Glutamatergic neuron (in vitro differentiated cells): ENCODE results near the gene AGBL4. TPM values are rescaled to one million over a fixed set of nuclear protein-coding genes. Genes with fewer than 3 reads are reported as not detected.

Experiments used
- DNase-seq: peaks from one replicate; pipeline ENCODE4 v3.0.0; 2022
- H3K27ac Mint-ChIP-seq: one replicate; pipeline ENCODE4 v1.8.0; 2020; ENCODE audit warnings: mild to moderate bottlenecking, mixed read lengths, inconsistent platforms; ENCODE audit not compliant: unreplicated experiment
- H3K27me3 Mint-ChIP-seq: one replicate; pipeline ENCODE4 v1.8.0; 2020; ENCODE audit warnings: mild to moderate bottlenecking, moderate library complexity, mixed read lengths, inconsistent platforms; ENCODE audit not compliant: unreplicated experiment
- H3K36me3 Mint-ChIP-seq: one replicate; pipeline ENCODE4 v1.8.0; 2020; ENCODE audit warnings: mild to moderate bottlenecking, mixed read lengths, inconsistent platforms; ENCODE audit not compliant: unreplicated experiment
- H3K4me1 Mint-ChIP-seq: one replicate; pipeline ENCODE4 v1.8.0; 2020; ENCODE audit warnings: mild to moderate bottlenecking, low read depth, mixed read lengths, inconsistent platforms; ENCODE audit not compliant: unreplicated experiment
- H3K4me3 Mint-ChIP-seq: one replicate; pipeline ENCODE4 v1.8.0; 2020; ENCODE audit warnings: mild to moderate bottlenecking, mixed read lengths, inconsistent platforms; ENCODE audit not compliant: unreplicated experiment
- H3K9me3 Mint-ChIP-seq: one replicate; pipeline ENCODE4 v1.8.0; 2020; ENCODE audit warnings: mild to moderate bottlenecking, moderate library complexity, mixed read lengths, inconsistent platforms; ENCODE audit not compliant: unreplicated experiment
- total RNA-seq: library from RNA; stranded (reverse); fragmentation: NEBNext Ultra II Directional; extraction: Animal tissue kit (Norgen Biotek cat#: 25700); gene quantifications from one replicate; pipeline ENCODE4 v1.2.1, GENCODE V29; 2021; ENCODE audit not compliant: unreplicated experiment
- TF ChIP-seq, protein P1 (sequence below): fragments of 200-600 bp; sonication (generic); IDR thresholded peaks from one replicate; pipeline ENCODE4 v1.5.0; 2021; ENCODE audit not compliant: partially characterized antibody, unreplicated experiment

The AGBL4 gene
- total RNA-seq, 1 donor from 2014 or later = 3.5 TPM

DNA sequence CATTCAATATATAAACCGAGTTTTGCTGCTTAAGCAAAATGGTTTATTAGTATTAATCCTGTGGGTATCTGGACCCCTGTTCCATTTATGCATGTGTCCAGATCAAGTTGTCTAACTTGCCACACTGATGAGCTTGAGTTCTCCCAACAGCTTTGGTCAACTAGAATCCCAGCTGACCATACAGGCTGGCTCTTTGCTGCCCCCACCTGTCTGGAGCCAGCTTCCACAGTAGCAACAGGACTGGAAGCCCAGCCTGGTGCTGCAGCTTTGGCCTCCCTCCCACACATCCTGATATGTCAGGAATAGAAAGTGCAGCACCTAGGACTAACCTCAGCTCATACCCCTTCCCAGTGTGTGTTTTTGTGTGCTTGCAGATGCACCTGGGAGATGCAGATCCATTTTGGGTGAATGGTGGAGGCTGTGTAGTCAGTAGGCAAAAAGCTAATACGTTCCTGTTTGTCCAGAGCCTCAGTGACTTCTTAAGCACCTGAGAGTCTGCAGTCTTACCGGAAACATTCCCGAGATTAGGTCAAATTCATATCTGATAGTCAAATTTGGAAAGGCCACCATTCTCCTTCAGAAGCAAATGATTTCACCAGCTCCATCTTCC lies 1206.1 kb downstream of the AGBL4 start:
- Mint-ChIP-seq H3K36me3 (no peaks in the 10 kb centered on the region), H3K4me1 (no peaks in the 10 kb centered on the region), H3K9me3 (no peaks in the 10 kb centered on the region), H3K27ac (no peak overlapping the region), H3K4me3 (no peak overlapping the region), H3K27me3 (peaks cover 1% of the 10 kb centered on the region)
- TF ChIP-seq, protein P1, sequence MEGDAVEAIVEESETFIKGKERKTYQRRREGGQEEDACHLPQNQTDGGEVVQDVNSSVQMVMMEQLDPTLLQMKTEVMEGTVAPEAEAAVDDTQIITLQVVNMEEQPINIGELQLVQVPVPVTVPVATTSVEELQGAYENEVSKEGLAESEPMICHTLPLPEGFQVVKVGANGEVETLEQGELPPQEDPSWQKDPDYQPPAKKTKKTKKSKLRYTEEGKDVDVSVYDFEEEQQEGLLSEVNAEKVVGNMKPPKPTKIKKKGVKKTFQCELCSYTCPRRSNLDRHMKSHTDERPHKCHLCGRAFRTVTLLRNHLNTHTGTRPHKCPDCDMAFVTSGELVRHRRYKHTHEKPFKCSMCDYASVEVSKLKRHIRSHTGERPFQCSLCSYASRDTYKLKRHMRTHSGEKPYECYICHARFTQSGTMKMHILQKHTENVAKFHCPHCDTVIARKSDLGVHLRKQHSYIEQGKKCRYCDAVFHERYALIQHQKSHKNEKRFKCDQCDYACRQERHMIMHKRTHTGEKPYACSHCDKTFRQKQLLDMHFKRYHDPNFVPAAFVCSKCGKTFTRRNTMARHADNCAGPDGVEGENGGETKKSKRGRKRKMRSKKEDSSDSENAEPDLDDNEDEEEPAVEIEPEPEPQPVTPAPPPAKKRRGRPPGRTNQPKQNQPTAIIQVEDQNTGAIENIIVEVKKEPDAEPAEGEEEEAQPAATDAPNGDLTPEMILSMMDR = peak; percentile 64
- peak; percentile 82 for DNase-seq

DNA sequence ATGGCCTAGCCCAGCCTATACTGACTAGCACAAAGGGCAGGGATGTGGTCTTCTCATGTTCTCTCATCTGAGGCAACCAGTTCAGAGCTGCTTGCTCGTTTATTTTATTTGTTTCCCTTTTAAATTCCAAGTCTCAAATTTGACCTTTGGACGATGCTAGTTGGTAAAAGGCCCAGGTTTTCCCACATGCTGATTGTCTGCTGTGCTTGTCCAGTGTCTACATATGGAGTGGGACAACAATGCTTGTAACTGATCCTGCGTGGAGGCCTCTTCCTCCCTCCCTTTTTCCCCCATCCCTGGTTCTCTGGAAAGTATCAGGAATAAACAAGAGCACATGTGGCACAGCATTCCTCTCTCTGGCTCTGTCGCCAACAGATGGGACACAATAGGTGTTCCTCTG lies 1213.0 kb downstream of the AGBL4 start:
- DNase-seq = no peak
- Mint-ChIP-seq H3K9me3 (no peaks in the 10 kb centered on the region), H3K4me1 (peaks cover 12% of the 10 kb centered on the region), H3K27ac (no peak overlapping the region), H3K36me3 (no peaks in the 10 kb centered on the region), H3K27me3 (peaks cover 2% of the 10 kb centered on the region), H3K4me3 (no peak overlapping the region)
- TF ChIP-seq, protein P1 = no peak

DNA sequence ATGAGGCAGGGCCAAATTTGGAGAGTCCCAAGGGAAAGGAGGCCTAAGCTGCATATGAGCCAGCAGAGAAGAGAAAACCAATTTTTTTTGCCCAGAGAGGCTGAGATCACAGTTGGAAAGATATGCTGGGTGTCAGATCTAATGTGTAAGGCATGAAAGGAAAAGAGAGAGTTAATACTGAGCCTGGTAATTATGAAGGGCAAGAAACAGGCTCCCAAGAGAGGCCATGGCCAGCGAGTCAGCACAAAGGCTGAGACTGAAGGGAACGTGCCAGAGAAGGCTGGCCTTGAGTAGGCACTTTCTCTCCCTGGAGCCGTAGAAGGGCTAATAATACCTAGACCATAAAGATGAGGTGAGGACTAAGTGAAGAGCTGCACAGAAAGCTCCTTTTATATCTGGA lies 1215.3 kb downstream of the AGBL4 start:
- peaks cover 12% of the 10 kb centered on the region for H3K4me1 Mint-ChIP-seq
- H3K27ac Mint-ChIP-seq = no peak overlapping the region
- no peaks in the 10 kb centered on the region for H3K9me3 Mint-ChIP-seq
- no peak for DNase-seq
- H3K27me3 Mint-ChIP-seq = peaks cover 2% of the 10 kb centered on the region
- H3K4me3 Mint-ChIP-seq = no peak overlapping the region
- H3K36me3 Mint-ChIP-seq = no peaks in the 10 kb centered on the region
- TF ChIP-seq, protein P1 = no peak

DNA sequence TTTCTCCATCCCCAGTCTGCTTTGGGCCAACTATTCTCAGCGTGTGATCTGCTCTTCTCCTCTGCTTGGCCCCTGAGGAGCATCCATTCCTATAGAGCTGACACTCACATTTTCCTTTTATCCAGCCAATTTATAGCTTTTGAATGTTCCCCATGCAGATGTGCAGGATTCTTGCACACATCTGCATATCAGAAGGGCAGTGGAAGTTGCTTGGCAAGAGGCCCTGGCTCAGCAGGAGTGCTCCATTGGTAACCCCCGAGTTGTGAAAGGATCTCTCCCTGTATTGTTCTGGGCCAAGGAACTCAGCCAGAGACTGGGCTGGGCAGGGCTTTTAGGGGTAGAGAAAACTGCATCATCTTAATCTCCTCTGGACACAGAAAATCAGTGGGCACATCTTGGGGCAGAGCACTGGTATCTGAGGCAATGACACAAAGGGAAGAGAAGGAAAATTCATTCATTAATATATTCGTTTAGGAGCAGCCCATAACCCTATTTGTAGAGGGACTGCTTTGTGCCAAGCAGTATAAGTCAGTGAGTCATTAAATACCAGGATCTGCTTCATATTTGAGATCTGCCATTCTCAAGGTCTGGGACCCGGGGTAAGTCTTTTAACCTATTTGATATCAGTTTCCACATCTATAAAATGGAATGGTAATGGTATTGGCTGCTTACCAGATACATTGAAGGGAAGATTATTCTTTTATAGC lies 1216.0 kb downstream of the AGBL4 start:
- no peak for DNase-seq
- TF ChIP-seq, protein P1 = no peak
- Mint-ChIP-seq H3K9me3 (no peaks in the 10 kb centered on the region), H3K27ac (no peak overlapping the region), H3K27me3 (peaks cover 2% of the 10 kb centered on the region), H3K4me3 (no peak overlapping the region), H3K4me1 (peaks cover 12% of the 10 kb centered on the region), H3K36me3 (no peaks in the 10 kb centered on the region)

DNA sequence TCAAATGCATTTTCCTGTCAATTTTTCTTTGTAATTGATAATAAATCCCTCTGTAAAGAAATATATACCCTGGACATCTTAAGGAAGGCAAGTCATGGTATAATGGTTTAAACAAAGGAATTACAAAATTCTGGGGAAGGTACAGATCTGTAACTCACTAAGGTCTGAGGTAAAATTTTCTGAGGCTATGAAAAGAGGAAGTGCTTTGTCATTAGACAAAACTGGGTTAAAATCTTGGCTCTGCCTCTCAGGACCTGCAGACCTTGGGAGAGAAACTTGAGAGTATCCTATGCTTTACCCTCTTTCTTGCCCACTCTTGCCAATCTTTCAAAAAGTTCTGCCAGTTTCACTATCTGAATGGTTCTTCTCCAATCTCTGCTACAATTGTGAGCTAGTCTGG lies 1220.3 kb downstream of the AGBL4 start:
- H3K27ac Mint-ChIP-seq = no peak overlapping the region
- H3K4me1 Mint-ChIP-seq = peaks cover 1% of the 10 kb centered on the region
- H3K4me3 Mint-ChIP-seq = no peak overlapping the region
- TF ChIP-seq, protein P1 = no peak
- no peaks in the 10 kb centered on the region for H3K9me3 Mint-ChIP-seq
- H3K27me3 Mint-ChIP-seq = peaks cover 5% of the 10 kb centered on the region
- H3K36me3 Mint-ChIP-seq = no peaks in the 10 kb centered on the region
- no peak for DNase-seq
